A549 (cell line): ENCODE results near the gene MYOZ2. TPM values are rescaled to one million over a fixed set of nuclear protein-coding genes. Genes with fewer than 3 reads are reported as not detected.
"Not testable (repeated sequence)": the region's sequence is repeated elsewhere in the genome, so short reads cannot be mapped to it uniquely, and the experiment has no call there.

ENCODE experiments used
- ATAC-seq, 2 experiments: fragments of 200-7000 bp in 1 of 2; fragments of >200 bp in 1 of 2; cut with Nextera tagmentation in 1 of 2; cut with Tn5 transposase in 1 of 2; 3 replicates each; pipeline versions ENCODE4 v1.8.0 to v1.9.1; 2018 to 2020; ENCODE audit warnings: mild to moderate bottlenecking in 1 of 2, moderate library complexity in 1 of 2
- CTCF ChIA-PET: fragments of 300-600 bp; sonication (Branson Sonifier 250); formaldehyde crosslinking; extraction: SDS; loops from one replicate; lab custom pipeline; 2021; ENCODE audit warnings: antibody characterized with exemption, inconsistent platforms; lab: Yijun Ruan, JAX
- POLR2A ChIA-PET: fragments of 350-600 bp; formaldehyde crosslinking; extraction: SDS; loops from one replicate; lab custom pipeline; 2021; ENCODE audit warnings: antibody characterized with exemption, inconsistent platforms; lab: Yijun Ruan, JAX
- DNase-seq, 2 experiments: peaks; one replicate each; pipeline versions ENCODE4 v3.0.0 to v3.0.0-alpha.2; 2011 to 2016; ENCODE audit warnings: low read depth in 1 of 2, low spot score in 1 of 2
- FAIRE-seq: peaks from 2 replicates; lab custom pipeline; 2011; peaks lifted over from hg19 to GRCh38; lab: Jason Lieb, UNC
- H3K27ac ChIP-seq, 2 experiments: fragments of >200 bp; sonication (Bioruptor Twin); formaldehyde crosslinking; 3 replicates each; pipeline ENCODE4 v1.5.1; 2016 to 2017
- H3K4me1 ChIP-seq: fragments of >200 bp; sonication (Bioruptor Twin); formaldehyde crosslinking; 3 replicates; pipeline ENCODE4 v1.6.1; 2016
- H3K4me2 ChIP-seq: fragments of >200 bp; sonication (Bioruptor Twin); formaldehyde crosslinking; 3 replicates; pipeline ENCODE4 v1.6.1; 2016
- H3K4me3 ChIP-seq: fragments of >200 bp; sonication (Bioruptor Twin); formaldehyde crosslinking; 3 replicates; pipeline ENCODE4 v1.5.1; 2016
- H3K9me3 ChIP-seq: fragments of >200 bp; sonication (Bioruptor Twin); formaldehyde crosslinking; 3 replicates; pipeline ENCODE4 v1.6.1; 2016
- BHLHE40 ChIP-seq: IDR thresholded peaks from 2 replicates; pipeline ENCODE4 v1.6.1; 2012; ENCODE audit warnings: low read depth, low read length, inconsistent platforms
- CBX8 ChIP-seq: fragments of 200-600 bp; sonication (generic); IDR thresholded peaks from 2 replicates; pipeline ENCODE4 v1.6.1; 2016
- CEBPB ChIP-seq, 2 experiments: fragments of >200 bp in 1 of 2; sonication (Bioruptor Twin) in 1 of 2; formaldehyde crosslinking in 1 of 2; IDR thresholded peaks; 2 replicates each; pipeline ENCODE4 v1.6.1; 2012 to 2016
- CHD4 ChIP-seq: fragments of 200-600 bp; sonication (generic); IDR thresholded peaks from 2 replicates; pipeline ENCODE4 v1.6.1; 2016; ENCODE audit warnings: antibody characterized with exemption, mild to moderate bottlenecking, borderline replicate concordance
- EHF ChIP-seq: fragments of 250-450 bp; sonication (Bioruptor Pico); IDR thresholded peaks from 2 replicates; pipeline ENCODE4 v1.5.0; 2020; ENCODE audit warnings: mild to moderate bottlenecking
- EHMT2 ChIP-seq: fragments of 200-600 bp; sonication (generic); IDR thresholded peaks from 2 replicates; pipeline ENCODE4 v1.6.1; 2016; ENCODE audit warnings: antibody characterized with exemption, low read depth, mild to moderate bottlenecking, moderate library complexity
- ESRRA ChIP-seq: fragments of 150-350 bp; IDR thresholded peaks from 2 replicates; pipeline ENCODE4 v1.6.1; 2014; ENCODE audit warnings: mild to moderate bottlenecking, low read length, borderline replicate concordance
- FOSL2 ChIP-seq, 2 experiments: fragments of 450-650 bp in 1 of 2; fragments of >200 bp in 1 of 2; sonication (Bioruptor Twin) in 1 of 2; formaldehyde crosslinking; IDR thresholded peaks; 2 replicates each; pipeline versions ENCODE4 v1.5.0 to v1.6.1; 2016 to 2020; ENCODE audit warnings: mild to moderate bottlenecking in 1 of 2, moderate library complexity in 1 of 2
- HEYL ChIP-seq: fragments of 250-450 bp; sonication (Bioruptor Pico); IDR thresholded peaks from 2 replicates; pipeline ENCODE4 v1.8.0; 2021; ENCODE audit warnings: mild to moderate bottlenecking, moderate library complexity
- HOXB13 ChIP-seq: fragments of 250-450 bp; sonication (Bioruptor Pico); IDR thresholded peaks from 2 replicates; pipeline ENCODE4 v1.5.0; 2020; ENCODE audit warnings: low read depth, mild to moderate bottlenecking, moderate library complexity
- HOXB5 ChIP-seq: fragments of 250-450 bp; sonication (Bioruptor Pico); IDR thresholded peaks from 2 replicates; pipeline ENCODE4 v1.5.0; 2020; ENCODE audit warnings: mild to moderate bottlenecking, moderate library complexity
- JUN ChIP-seq, 2 experiments: fragments of >200 bp; sonication (Bioruptor Twin); formaldehyde crosslinking; IDR thresholded peaks; 2 replicates in 1 of 2; 3 replicates in 1 of 2; pipeline ENCODE4 v1.6.1; 2016 to 2017
- KDM5A ChIP-seq: fragments of 200-600 bp; sonication (generic); IDR thresholded peaks from 2 replicates; pipeline ENCODE4 v1.6.1; 2016; ENCODE audit warnings: antibody characterized with exemption, mild to moderate bottlenecking
- MAZ ChIP-seq: fragments of 150-350 bp; IDR thresholded peaks from 2 replicates; pipeline ENCODE4 v1.6.1; 2014; ENCODE audit warnings: antibody characterized with exemption, low read depth, low read length, borderline replicate concordance
- NFE2L2 ChIP-seq: fragments of 150-350 bp; conservative IDR thresholded peaks from 2 replicates; pipeline ENCODE4 v1.6.1; 2014; ENCODE audit warnings: low read length
- NPAS2 ChIP-seq: fragments of 250-450 bp; sonication (Bioruptor Pico); IDR thresholded peaks from 2 replicates; pipeline ENCODE4 v1.8.0; 2022; ENCODE audit warnings: mild to moderate bottlenecking, moderate library complexity, borderline replicate concordance
- NR3C1 ChIP-seq: fragments of >200 bp; sonication (Bioruptor Twin); formaldehyde crosslinking; IDR thresholded peaks from 3 replicates; pipeline ENCODE4 v1.6.1; 2017
- SMC3 ChIP-seq: fragments of >200 bp; sonication (Bioruptor Twin); formaldehyde crosslinking; IDR thresholded peaks from 3 replicates; pipeline ENCODE4 v1.6.1; 2018; ENCODE audit warnings: inconsistent platforms
- SREBF2 ChIP-seq: fragments of 450-650 bp; IDR thresholded peaks from 2 replicates; pipeline ENCODE4 v1.6.1; 2014; ENCODE audit warnings: mild to moderate bottlenecking, moderate library complexity
- TP53 ChIP-seq: fragments of 250-450 bp; sonication (Bioruptor Pico); IDR thresholded peaks from 2 replicates; pipeline ENCODE4 v1.5.0; 2021; ENCODE audit warnings: mild to moderate bottlenecking, moderate library complexity
- USF2 ChIP-seq: fragments of 450-650 bp; IDR thresholded peaks from 2 replicates; pipeline ENCODE4 v1.6.1; 2014; ENCODE audit warnings: antibody characterized with exemption
- WGBS: methylation state at CpG from one replicate; pipeline ENCODE4 v1.1.6; 2017; ENCODE audit errors: missing lambda C conversion rate; 5-methylcytosine and 5-hydroxymethylcytosine counted together
- polyA plus RNA-seq, 4 experiments: library from polyadenylated mRNA; depleted of rRNA in 3 of 4; stranded (reverse); fragments of >200 nt; fragmentation: RNase III in 1 of 4; extraction: RNeasy Plus Mini Kit Qiagen cat#74134 plus additional on column Dnase treatment in 1 of 4; gene quantifications; 2 replicates in 3 of 4; 3 replicates in 1 of 4; pipeline ENCODE4 v1.2.3, GENCODE V29; 2011 to 2017
- TF ChIP-seq, protein P1 (sequence below): fragments of 250-450 bp; sonication (Bioruptor Pico); IDR thresholded peaks from 2 replicates; pipeline ENCODE4 v1.5.0; 2020; ENCODE audit warnings: low read depth, mild to moderate bottlenecking, moderate library complexity

The MYOZ2 gene
- polyA plus RNA-seq, 2 of the 4 experiments (the other 2 are of a cell fraction), result not detected

DNA sequence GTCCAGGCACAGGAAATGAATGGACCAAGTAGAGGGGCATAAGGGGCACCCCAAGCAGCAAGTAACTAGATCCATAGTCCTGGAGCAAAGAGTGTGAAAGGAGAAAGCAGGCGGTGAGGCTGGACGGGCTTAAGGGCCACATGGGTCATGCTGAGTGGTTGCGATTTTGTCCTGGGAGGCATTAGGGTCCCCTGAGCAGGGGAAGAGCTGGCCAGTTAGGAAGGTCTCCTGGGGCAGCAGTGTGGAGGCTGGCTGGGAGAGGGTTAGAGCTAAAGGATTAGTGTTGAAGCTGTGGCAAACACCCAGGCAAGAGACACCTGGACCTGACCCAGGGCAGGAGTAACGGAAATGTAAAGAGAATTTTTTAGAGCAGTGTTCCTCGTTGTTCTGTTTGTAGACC is 26.5 kb downstream of the MYOZ2 start:
- FAIRE-seq (no peak), DNase-seq (no peak), ATAC-seq (no peak)
- H3K4me1 ChIP-seq, result no peaks in the 10 kb centered on the region
- CTCF ChIA-PET, result no interaction called here
- no peak overlapping the region for H3K4me2 ChIP-seq
- no peak overlapping the region for H3K4me3 ChIP-seq
- 82% methylated on average over 5 of the region's 5 CpGs for WGBS
- no peaks in the 10 kb centered on the region for H3K9me3 ChIP-seq
- H3K27ac ChIP-seq, result no peak overlapping the region
- POLR2A ChIA-PET, result no interaction called here
- TF ChIP-seq BHLHE40, result no peak
- no peak for TF ChIP-seq EHMT2
- no peak for TF ChIP-seq CEBPB (IDR thresholded peaks at IDR 0.05)
- TF ChIP-seq NFE2L2, result no peak
- no peak for TF ChIP-seq SMC3
- TF ChIP-seq USF2, result no peak
- TF ChIP-seq HEYL (CRISPR knock-in tag), result no peak
- TF ChIP-seq, protein P1, sequence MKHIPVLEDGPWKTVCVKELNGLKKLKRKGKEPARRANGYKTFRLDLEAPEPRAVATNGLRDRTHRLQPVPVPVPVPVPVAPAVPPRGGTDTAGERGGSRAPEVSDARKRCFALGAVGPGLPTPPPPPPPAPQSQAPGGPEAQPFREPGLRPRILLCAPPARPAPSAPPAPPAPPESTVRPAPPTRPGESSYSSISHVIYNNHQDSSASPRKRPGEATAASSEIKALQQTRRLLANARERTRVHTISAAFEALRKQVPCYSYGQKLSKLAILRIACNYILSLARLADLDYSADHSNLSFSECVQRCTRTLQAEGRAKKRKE (CRISPR knock-in tag), result no peak
- no peak for TF ChIP-seq NR3C1
- TF ChIP-seq SREBF2, result no peak

GRCh38 chr4:119165767-119166166 is 30.1 kb downstream of the MYOZ2 start:
- Histone ChIP-seq H3K27ac (no peak overlapping the region), H3K9me3 (no peaks in the 10 kb centered on the region), H3K4me2 (no peak overlapping the region), H3K4me1 (no peaks in the 10 kb centered on the region), H3K4me3 (no peak overlapping the region)
- ATAC-seq (no peak), DNase-seq (no peak), FAIRE-seq (no peak)
- ChIA-PET POLR2A (no interaction called here), CTCF (no interaction called here)
- TF ChIP-seq JUN (IDR thresholded peaks at IDR 0.05) (no peak), CBX8 (no peak), FOSL2 (IDR thresholded peaks at IDR 0.05) (no peak), FOSL2 (CRISPR knock-in tag; IDR thresholded peaks at IDR 0.05) (no peak), CHD4 (no peak), NPAS2 (CRISPR knock-in tag) (no peak)
- TF ChIP-seq, all 56 proteins: peak for 0
- WGBS, result 69% methylated on average over 3 of the region's 3 CpGs

DNA sequence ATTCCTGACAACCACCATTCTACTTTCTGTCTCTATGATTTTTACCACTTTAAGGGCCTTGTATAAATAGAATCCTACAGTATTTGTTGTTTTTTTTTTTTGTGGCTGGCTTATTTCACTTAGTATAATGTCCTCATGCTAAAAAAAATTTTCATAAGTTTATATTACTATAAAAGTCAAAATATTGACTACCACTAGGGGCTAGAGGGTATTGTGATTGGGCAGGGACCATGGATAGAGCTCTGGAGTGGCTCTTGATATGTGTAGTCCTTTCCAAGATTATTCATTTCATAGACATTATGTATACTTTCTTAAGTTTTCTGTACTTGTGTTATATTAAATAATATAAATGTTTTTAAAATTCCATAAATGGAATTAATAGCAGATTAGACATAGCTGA is 34.6 kb downstream of the MYOZ2 start:
- peak in 1 of 2 experiments; percentile 1 for DNase-seq
- ATAC-seq, result no peak
- TF ChIP-seq KDM5A, result no peak
- TF ChIP-seq ESRRA, result no peak
- no peak for TF ChIP-seq MAZ
- FAIRE-seq, result no peak
- no peak overlapping the region for H3K4me2 ChIP-seq
- POLR2A ChIA-PET, result no interaction called here
- no peaks in the 10 kb centered on the region for H3K9me3 ChIP-seq
- no peak overlapping the region for H3K27ac ChIP-seq
- no peaks in the 10 kb centered on the region for H3K4me1 ChIP-seq
- CTCF ChIA-PET, result interaction anchor here (1.2 kb wide), 1 partner anchor 21 kb away, joined by 3 read pairs; no protein-coding TSS in a partner anchor
- H3K4me3 ChIP-seq, result no peak overlapping the region

DNA sequence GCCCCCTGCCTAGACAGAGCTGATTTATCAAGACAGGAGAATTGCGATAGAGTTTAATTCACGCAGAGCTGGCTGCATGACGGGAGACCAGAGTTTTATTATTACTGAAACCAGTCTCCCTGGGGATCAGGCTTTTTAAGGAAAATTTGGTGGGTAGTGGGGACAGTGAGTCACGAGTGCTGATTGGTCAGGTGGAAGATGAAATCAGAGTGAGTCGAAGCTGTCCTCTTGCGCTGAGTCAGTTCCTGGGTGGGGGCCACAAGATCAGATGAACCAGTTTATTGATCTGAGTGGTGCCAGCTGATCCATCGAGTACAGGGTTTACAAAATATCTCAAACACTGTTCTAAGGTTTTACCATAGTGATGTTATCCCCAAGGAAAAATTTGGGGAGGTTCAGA is 36.6 kb downstream of the MYOZ2 start:
- POLR2A ChIA-PET, result no interaction called here
- H3K4me2 ChIP-seq, result no peak overlapping the region
- no peak overlapping the region for H3K4me3 ChIP-seq
- WGBS, result 79% methylated on average over 7 of the region's 7 CpGs
- H3K9me3 ChIP-seq, result no peaks in the 10 kb centered on the region
- CTCF ChIA-PET, result interaction anchor here (1.3 kb wide), 1 partner anchor 9 kb away, joined by 3 read pairs; no protein-coding TSS in a partner anchor
- no peak for TF ChIP-seq HOXB13
- TF ChIP-seq NPAS2 (CRISPR knock-in tag), result no peak
- TF ChIP-seq EHF (CRISPR knock-in tag), result no peak
- no peak for TF ChIP-seq TP53 (CRISPR knock-in tag)
- TF ChIP-seq HOXB5 (CRISPR knock-in tag), result no peak
- no peak for TF ChIP-seq SREBF2
- no peak for TF ChIP-seq BHLHE40
- TF ChIP-seq FOSL2 (IDR thresholded peaks at IDR 0.05), result no peak
- TF ChIP-seq FOSL2 (CRISPR knock-in tag; IDR thresholded peaks at IDR 0.05), result no peak
- ATAC-seq (no peak), DNase-seq (no peak), FAIRE-seq (no peak)
- H3K27ac ChIP-seq, result no peak overlapping the region
- no peaks in the 10 kb centered on the region for H3K4me1 ChIP-seq

DNA sequence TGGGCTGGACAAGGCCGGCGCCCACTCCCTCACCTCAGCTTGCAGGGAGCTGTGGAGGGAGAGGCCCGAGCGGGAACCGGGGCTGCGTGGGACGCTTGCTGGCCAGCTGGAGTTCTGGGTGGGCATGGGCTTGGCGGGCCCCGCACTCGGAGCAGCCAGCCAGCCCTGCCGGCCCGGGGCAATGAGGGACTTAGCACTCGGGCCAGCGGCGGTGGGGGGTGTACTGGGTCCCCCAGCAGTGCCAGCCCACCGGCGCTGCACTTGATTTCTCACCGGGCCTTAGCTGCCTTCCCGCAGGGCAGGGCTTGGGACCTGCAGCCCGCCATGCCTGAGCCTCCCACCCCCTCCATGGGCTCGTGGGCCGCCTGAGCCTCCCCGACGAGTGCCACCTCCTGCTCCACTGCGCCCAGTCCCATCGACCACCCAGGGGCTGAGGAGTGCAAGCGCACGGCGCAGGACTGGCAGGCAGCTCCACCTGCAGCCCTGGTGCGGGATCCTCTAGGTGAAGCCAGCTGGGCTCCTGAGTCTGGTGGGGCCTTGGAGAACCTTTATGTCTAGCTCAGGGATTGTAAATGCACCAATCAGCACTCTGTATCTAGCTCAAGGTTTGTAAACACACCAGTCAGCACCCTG is 38.2 kb downstream of the MYOZ2 start:
- DNase-seq, H3K4me3 ChIP-seq, H3K4me1 ChIP-seq, ATAC-seq, H3K9me3 ChIP-seq, H3K27ac ChIP-seq, POLR2A ChIA-PET, FAIRE-seq, CTCF ChIA-PET, H3K4me2 ChIP-seq: not testable (repeated sequence)
- 90% methylated on average over 2 of the region's 30 CpGs for WGBS
